Mucosa of rectum (tissue), 2 donors: Measurements from ENCODE around the gene HYDIN.

ENCODE experiments used
- H3K27ac ChIP-seq, 2 donors: one replicate each; pipeline ENCODE4 v1.7.0; 2013; ENCODE audit warnings: inconsistent platforms in 2 of 2, low read depth in 2 of 2, low read length in 2 of 2
- H3K27me3 ChIP-seq, 2 donors: one replicate each; pipeline ENCODE4 v1.7.0; 2013; ENCODE audit warnings: low read length in 2 of 2; ENCODE audit not compliant: control insufficient read depth in 2 of 2, insufficient read depth in 2 of 2
- H3K36me3 ChIP-seq, 2 donors: one replicate each; pipeline ENCODE4 v1.7.0; 2013; ENCODE audit warnings: low read length in 2 of 2; ENCODE audit not compliant: control insufficient read depth in 2 of 2, insufficient read depth in 2 of 2
- H3K4me1 ChIP-seq, 2 donors: one replicate each; pipeline ENCODE4 v1.7.0; 2013; ENCODE audit warnings: low read length in 2 of 2, mild to moderate bottlenecking in 1 of 2; ENCODE audit not compliant: control insufficient read depth in 2 of 2, insufficient read depth in 2 of 2
- H3K4me3 ChIP-seq, 2 donors: one replicate each; pipeline ENCODE4 v1.7.0; 2013; ENCODE audit warnings: low read length in 2 of 2
- H3K9ac ChIP-seq, 2 donors: one replicate each; pipeline ENCODE4 v1.7.0; 2013; ENCODE audit warnings: low read length in 2 of 2, low read depth in 1 of 2, mild to moderate bottlenecking in 1 of 2
- H3K9me3 ChIP-seq, 2 donors: one replicate each; pipeline ENCODE4 v1.7.0; 2013; ENCODE audit warnings: low read length in 2 of 2; ENCODE audit not compliant: control insufficient read depth in 2 of 2
- donor health status: healthy.
- donor health status: Normal muscosa, but diverticular disease.

The HYDIN gene

DNA sequence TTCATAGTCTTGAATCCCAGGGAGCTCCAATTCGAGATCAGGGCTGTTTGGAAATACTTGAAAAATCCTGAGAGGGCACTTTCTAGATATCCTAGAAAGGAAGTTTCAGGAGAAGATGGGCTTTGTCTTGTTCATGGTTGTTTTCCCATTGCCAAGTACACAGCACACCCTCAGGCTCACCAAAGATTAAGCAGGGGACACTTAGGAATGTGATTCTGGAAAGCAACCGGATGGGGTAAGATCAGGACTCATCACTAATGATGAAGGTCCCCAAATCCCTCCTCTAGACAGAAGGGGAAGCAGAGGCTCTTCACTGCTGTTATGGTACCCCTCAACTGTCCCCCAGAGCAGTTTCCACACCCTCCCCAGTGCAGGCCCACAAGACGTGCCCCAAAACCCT is 470.3 kb downstream of the HYDIN start:
- no peaks in the 10 kb centered on the region for H3K9me3 ChIP-seq
- H3K4me3 ChIP-seq, result no peak overlapping the region
- H3K27ac ChIP-seq, result peak overlapping the region; percentile 58 to 66
- H3K27me3 ChIP-seq, result no peaks in the 10 kb centered on the region
- peaks cover 12 to 49% of the 10 kb centered on the region in 2 donors for H3K36me3 ChIP-seq
- H3K4me1 ChIP-seq, result peaks cover 2 to 13% of the 10 kb centered on the region in 2 donors
- H3K9ac ChIP-seq, result no peak overlapping the region

DNA sequence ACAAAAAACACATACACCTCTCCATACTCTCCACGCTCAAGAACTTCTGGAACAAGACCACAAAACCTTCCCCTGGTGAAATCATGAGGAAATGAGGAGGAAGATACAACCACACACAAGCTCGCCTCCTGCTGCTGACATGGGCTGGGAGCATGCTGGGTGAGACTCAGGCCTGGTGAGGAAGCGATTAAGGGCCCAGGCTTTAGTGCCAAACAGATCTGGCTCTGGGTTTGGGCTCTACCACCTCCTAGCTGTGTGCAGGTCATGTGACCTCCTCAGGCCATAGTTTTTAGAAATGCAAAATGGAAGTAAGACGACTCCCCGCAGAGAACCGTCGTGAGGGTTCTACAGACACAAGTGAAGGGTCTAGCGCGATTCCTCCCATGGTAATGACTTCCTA is 470.9 kb downstream of the HYDIN start:
- Histone ChIP-seq H3K27me3 (no peaks in the 10 kb centered on the region), H3K4me1 (peaks cover 2 to 13% of the 10 kb centered on the region in 2 donors), H3K9me3 (no peaks in the 10 kb centered on the region), H3K9ac (no peak overlapping the region), H3K27ac (no peak overlapping the region), H3K36me3 (peaks cover 10 to 44% of the 10 kb centered on the region in 2 donors), H3K4me3 (no peak overlapping the region)

DNA sequence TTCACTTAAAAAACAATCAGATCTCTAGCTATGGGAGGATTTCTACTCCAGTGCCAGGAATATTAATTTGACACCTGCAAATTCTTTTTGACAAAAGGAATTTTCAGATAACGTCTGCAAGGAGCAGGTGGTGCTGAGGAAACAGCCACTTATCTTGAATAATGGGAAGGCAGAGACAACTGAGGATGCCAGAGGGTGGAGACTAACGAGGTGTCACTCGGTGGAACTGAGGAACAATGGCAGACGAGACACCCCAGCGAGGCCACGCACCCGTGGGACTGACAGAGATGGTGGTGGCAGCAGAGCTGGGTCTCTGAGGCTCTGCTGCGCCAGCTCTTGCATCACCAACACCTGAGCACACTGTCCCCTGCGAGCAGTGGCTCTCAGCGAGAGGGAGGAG is 471.7 kb downstream of the HYDIN start:
- Histone ChIP-seq H3K27ac (no peak overlapping the region), H3K9me3 (no peaks in the 10 kb centered on the region), H3K4me1 (peaks cover 2 to 13% of the 10 kb centered on the region in 2 donors), H3K27me3 (no peaks in the 10 kb centered on the region), H3K4me3 (no peak overlapping the region), H3K36me3 (peaks cover 10 to 42% of the 10 kb centered on the region in 2 donors), H3K9ac (no peak overlapping the region)
